SU-DHL-6 (cell line): ENCODE measurements around the gene CYP1B1.

ENCODE experiments used
- H2AFZ ChIP-seq: fragments of 200-600 bp; sonication (generic); 2 replicates; pipeline ENCODE4 v1.6.1; 2014; ENCODE audit warnings: low read depth, mild to moderate bottlenecking, moderate library complexity, mixed read lengths, antibody characterized with exemption, low read length; ENCODE audit not compliant: severe bottlenecking
- H3F3A ChIP-seq: fragments of 200-600 bp; shearing (Covaris generic); 2 replicates; pipeline ENCODE4 v1.6.0; 2016; ENCODE audit warnings: antibody characterized with exemption, mild to moderate bottlenecking; ENCODE audit not compliant: insufficient read depth
- H3K27ac ChIP-seq: fragments of 200-600 bp; sonication (generic); 2 replicates; pipeline ENCODE4 v1.5.1; 2016; ENCODE audit warnings: low read depth, mild to moderate bottlenecking, low read length, moderate library complexity, mixed read lengths
- H3K27me3 ChIP-seq: fragments of 200-600 bp; sonication (generic), shearing (Covaris generic); 2 replicates; pipeline ENCODE4 v1.6.0; 2014; ENCODE audit warnings: mild to moderate bottlenecking, low read length
- H3K36me3 ChIP-seq: fragments of 200-600 bp; sonication (generic); 2 replicates; pipeline ENCODE4 v1.6.1; 2014; ENCODE audit warnings: mild to moderate bottlenecking, low read length, mixed read lengths
- H3K4me2 ChIP-seq: fragments of 300-600, 200-600 bp; shearing (Covaris generic), sonication (generic); 2 replicates; pipeline ENCODE4 v1.6.0; 2014; ENCODE audit warnings: low read length, low read depth, mild to moderate bottlenecking; ENCODE audit not compliant: poor library complexity, severe bottlenecking
- H3K4me3 ChIP-seq: fragments of 200-600 bp; sonication (generic); 2 replicates; pipeline ENCODE4 v1.5.1; 2014; ENCODE audit warnings: antibody characterized with exemption, low read length, mild to moderate bottlenecking, mixed read lengths; ENCODE audit not compliant: insufficient read depth, poor library complexity, severe bottlenecking
- H3K79me2 ChIP-seq: fragments of 200-600 bp; sonication (generic); 2 replicates; pipeline ENCODE4 v1.6.1; 2014; ENCODE audit warnings: mild to moderate bottlenecking, low read length, moderate library complexity; ENCODE audit not compliant: insufficient read depth
- H3K9ac ChIP-seq: fragments of 200-600 bp; sonication (generic); 2 replicates; pipeline ENCODE4 v1.7.0; 2014; ENCODE audit warnings: mild to moderate bottlenecking, low read length
- H3K9me2 ChIP-seq: fragments of 200-600 bp; sonication (generic); replicated peaks from 2 replicates; pipeline ENCODE4 v1.6.1; 2014; ENCODE audit warnings: low read length; ENCODE audit not compliant: insufficient read depth
- H3K9me3 ChIP-seq: fragments of 200-600 bp; sonication (generic); 2 replicates; pipeline ENCODE4 v1.6.1; 2014; ENCODE audit warnings: low read length, mixed read lengths; ENCODE audit not compliant: insufficient read depth
- H4K20me1 ChIP-seq: fragments of 200-600 bp; sonication (generic); 2 replicates; pipeline ENCODE4 v1.6.1; 2014; ENCODE audit warnings: low read depth, mild to moderate bottlenecking, antibody characterized with exemption, low read length, moderate library complexity, mixed read lengths
- CTCF ChIP-seq: fragments of 200-600 bp; sonication (generic); IDR thresholded peaks from one replicate; pipeline ENCODE4 v1.5.1; 2017; ENCODE audit warnings: antibody characterized with exemption, mild to moderate bottlenecking, low read length, moderate library complexity; ENCODE audit not compliant: insufficient read depth, poor library complexity, severe bottlenecking
- EZH2phosphoT487 ChIP-seq: fragments of 200-600 bp; sonication (generic), shearing (Covaris generic); conservative IDR thresholded peaks from 2 replicates; pipeline ENCODE4 v1.6.1; 2018; ENCODE audit warnings: mild to moderate bottlenecking, antibody characterized with exemption, low read length, moderate library complexity, mixed read lengths

The CYP1B1 gene

GRCh38 chr2:38074058-38074763 is 1.7 kb downstream of the CYP1B1 start:
- H3K4me3 ChIP-seq: no peak overlapping the region

GRCh38 chr2:38073211-38074057 is 2.5 kb downstream of the CYP1B1 start:
- no peak overlapping the region for H3K4me2 ChIP-seq
- H3K79me2 ChIP-seq: no peaks in the 10 kb centered on the region
- H3K27me3 ChIP-seq: no peaks in the 10 kb centered on the region
- H3K9me3 ChIP-seq: no peaks in the 10 kb centered on the region
- H3F3A ChIP-seq: no peaks in the 10 kb centered on the region
- no peak overlapping the region for H3K4me3 ChIP-seq
- no peak overlapping the region for H3K27ac ChIP-seq
- TF ChIP-seq EZH2phosphoT487: no peak
- no peak for TF ChIP-seq CTCF
- no peaks in the 10 kb centered on the region for H3K36me3 ChIP-seq
- no peaks in the 10 kb centered on the region for H3K9me2 ChIP-seq
- no peak overlapping the region for H3K9ac ChIP-seq
- H2AFZ ChIP-seq: no peak overlapping the region
- H4K20me1 ChIP-seq: no peaks in the 10 kb centered on the region

More at GRCh38 chr2:38074058-38074763, 1.7 kb downstream of the CYP1B1 start:
- no peaks in the 10 kb centered on the region for H4K20me1 ChIP-seq
- no peaks in the 10 kb centered on the region for H3K9me2 ChIP-seq
- H3F3A ChIP-seq: no peaks in the 10 kb centered on the region
- no peaks in the 10 kb centered on the region for H3K27me3 ChIP-seq
- H3K27ac ChIP-seq: no peak overlapping the region
- H3K9me3 ChIP-seq: no peaks in the 10 kb centered on the region
- H2AFZ ChIP-seq: no peak overlapping the region
- H3K36me3 ChIP-seq: no peaks in the 10 kb centered on the region
- TF ChIP-seq EZH2phosphoT487 (no peak), CTCF (no peak)
- H3K9ac ChIP-seq: no peak overlapping the region
- no peak overlapping the region for H3K4me2 ChIP-seq
- no peaks in the 10 kb centered on the region for H3K79me2 ChIP-seq

GRCh38 chr2:38070438-38070837 is 5.5 kb downstream of the CYP1B1 start:
- no peak overlapping the region for H3K27ac ChIP-seq
- H3K4me2 ChIP-seq: no peak overlapping the region
- H3K27me3 ChIP-seq: no peaks in the 10 kb centered on the region
- H4K20me1 ChIP-seq: no peaks in the 10 kb centered on the region
- no peaks in the 10 kb centered on the region for H3K79me2 ChIP-seq
- H3K4me3 ChIP-seq: no peak overlapping the region
- no peaks in the 10 kb centered on the region for H3F3A ChIP-seq
- H3K9me2 ChIP-seq: no peaks in the 10 kb centered on the region
- TF ChIP-seq CTCF (no peak), EZH2phosphoT487 (no peak)
- H2AFZ ChIP-seq: no peak overlapping the region
- no peaks in the 10 kb centered on the region for H3K36me3 ChIP-seq
- H3K9me3 ChIP-seq: no peaks in the 10 kb centered on the region
- no peak overlapping the region for H3K9ac ChIP-seq
